Epithelial cell of esophagus (primary cell): ENCODE results near the gene NOC2L.
"Not testable (repeated sequence)": the region's sequence is repeated elsewhere in the genome, so short reads cannot be mapped to it uniquely, and the experiment has no call there.

Experiments used
- DNase-seq: peaks from one replicate; pipeline ENCODE4 v3.0.0; 2010; ENCODE audit warnings: low read depth
- H3K4me3 ChIP-seq: 2 replicates; pipeline ENCODE4 v1.5.1; 2011; ENCODE audit warnings: mild to moderate bottlenecking, low read length, control low read depth
- CTCF ChIP-seq: IDR thresholded peaks from 2 replicates; pipeline ENCODE4 v1.5.1; 2011; ENCODE audit warnings: low read depth, mild to moderate bottlenecking, low read length, control low read depth, inconsistent platforms; ENCODE audit not compliant: insufficient read depth; ENCODE audit errors: missing control alignments

The NOC2L gene

GRCh38 chr1:950268-950667 is 8.8 kb downstream of the NOC2L start:
- no peak for DNase-seq
- H3K4me3 ChIP-seq, result no peak overlapping the region
- TF ChIP-seq CTCF, result no peak

- H3K4me3 ChIP-seq, result no peak overlapping the region
- DNase-seq, result no peak
- TF ChIP-seq CTCF, result no peak
These were observed 11.1 kb downstream of the NOC2L start for GRCh38 chr1:947958-948357.

GRCh38 chr1:946811-947210 is 12.2 kb downstream of the NOC2L start:
- H3K4me3 ChIP-seq, DNase-seq: not testable (repeated sequence)

- no peak for DNase-seq
- TF ChIP-seq CTCF, result no peak
These were observed 13.1 kb downstream of the NOC2L start for GRCh38 chr1:945688-946556.

GRCh38 chr1:944341-945325 is 14.4 kb downstream of the NOC2L start:
- H3K4me3 ChIP-seq, result no peak overlapping the region
- TF ChIP-seq CTCF, result no peak
- no peak for DNase-seq

More at GRCh38 chr1:945688-946556, 13.1 kb downstream of the NOC2L start:
- no peak overlapping the region for H3K4me3 ChIP-seq

- no peak for DNase-seq
- TF ChIP-seq CTCF, result no peak
- no peak overlapping the region for H3K4me3 ChIP-seq
These were observed 15.3 kb downstream of the NOC2L start for GRCh38 chr1:943545-944340.
